GM12878 (cell line): ENCODE measurements around the gene NFATC1. TPM values are rescaled to one million over a fixed set of nuclear protein-coding genes. Genes with fewer than 3 reads are reported as not detected.

Source experiments
- ATAC-seq: fragments of 200-7000 bp; cut with Tn5 transposase; 3 replicates; pipeline ENCODE4 v1.9.1; 2020; ENCODE audit warnings: mild to moderate bottlenecking, moderate library complexity
- BruUV-seq: library from RNA; stranded (reverse); fragments of 400-500 nt; replicated peaks from 2 replicates; lab custom pipeline; 2021; lab: Mats Ljungman, UMichigan
- CTCF ChIA-PET: fragments of 300-600 bp; sonication (Branson Sonifier 250); formaldehyde crosslinking; extraction: SDS; loops from one replicate; lab custom pipeline; 2021; ENCODE audit warnings: inconsistent platforms; lab: Yijun Ruan, JAX
- POLR2A ChIA-PET: fragments of 350-600 bp; formaldehyde crosslinking; extraction: SDS; loops from one replicate; lab custom pipeline; 2021; ENCODE audit warnings: inconsistent platforms; lab: Charles Lee
- RAD21 ChIA-PET: fragments of 300-600 bp; sonication (Branson Sonifier 250); formaldehyde crosslinking; loops from one replicate; lab custom pipeline; 2023; ENCODE audit warnings: antibody characterized with exemption; ENCODE audit not compliant: unreplicated experiment; lab: Charles Lee
- SMC1A ChIA-PET: fragments of 300-600 bp; sonication (Branson Sonifier 250); formaldehyde crosslinking; loops from one replicate; lab custom pipeline; 2023; ENCODE audit not compliant: unreplicated experiment, uncharacterized antibody; lab: Charles Lee
- DNase-seq: peaks from one replicate; pipeline ENCODE4 v3.0.0-alpha.2; 2011; ENCODE audit warnings: low read depth, low spot score
- FAIRE-seq: peaks from 3 replicates; lab custom pipeline; 2011; peaks lifted over from hg19 to GRCh38; lab: Jason Lieb, UNC
- H2AFZ ChIP-seq: 2 replicates; pipeline ENCODE4 v1.6.0; 2011; ENCODE audit warnings: low read depth, low read length, control low read depth; ENCODE audit not compliant: control insufficient read depth
- H3K27ac ChIP-seq: 2 replicates; pipeline ENCODE4 v1.5.1; 2011; ENCODE audit warnings: control low read depth; ENCODE audit not compliant: control insufficient read depth, insufficient read depth
- H3K27me3 ChIP-seq, 2 experiments: replicated peaks in 1 of 2; 2 replicates each; pipeline versions ENCODE4 v1.6.0 to v1.6.1; 2011; ENCODE audit warnings: low read length in 1 of 2; ENCODE audit not compliant: control insufficient read depth in 2 of 2, insufficient read depth in 2 of 2
- H3K36me3 ChIP-seq, 2 experiments: 2 replicates each; pipeline ENCODE4 v1.5.1; 2011; ENCODE audit warnings: low read length in 1 of 2; ENCODE audit not compliant: control insufficient read depth in 2 of 2, insufficient read depth in 2 of 2
- H3K4me1 ChIP-seq: 2 replicates; pipeline ENCODE4 v1.6.1; 2011; ENCODE audit warnings: mild to moderate bottlenecking, low read length, moderate library complexity, mixed read lengths; ENCODE audit not compliant: control insufficient read depth, insufficient read depth
- H3K4me2 ChIP-seq: 2 replicates; pipeline ENCODE4 v1.6.0; 2011; ENCODE audit warnings: control low read depth; ENCODE audit not compliant: control insufficient read depth, insufficient read depth
- H3K4me3 ChIP-seq: fragments of 200-600 bp; sonication (generic); 2 replicates; pipeline ENCODE4 v1.5.1; 2016
- H3K79me2 ChIP-seq: 2 replicates; pipeline ENCODE4 v1.6.0; 2011; ENCODE audit warnings: low read length; ENCODE audit not compliant: control insufficient read depth, insufficient read depth
- H3K9ac ChIP-seq: 2 replicates; pipeline ENCODE4 v1.8.0; 2011; ENCODE audit warnings: low read length, control low read depth, mixed read lengths; ENCODE audit not compliant: control insufficient read depth, insufficient read depth
- H3K9me3 ChIP-seq: replicated peaks from 3 replicates; pipeline ENCODE4 v1.5.1; 2011; ENCODE audit warnings: mild to moderate bottlenecking, low read length; ENCODE audit not compliant: control insufficient read depth, insufficient read depth
- H4K20me1 ChIP-seq: 2 replicates; pipeline ENCODE4 v1.6.0; 2011; ENCODE audit not compliant: control insufficient read depth, insufficient read depth
- BACH1 ChIP-seq: fragments of 450-650 bp; IDR thresholded peaks from 2 replicates; pipeline ENCODE4 v1.6.1; 2017; ENCODE audit warnings: mild to moderate bottlenecking, borderline replicate concordance
- BRCA1 ChIP-seq: IDR thresholded peaks from 2 replicates; pipeline ENCODE4 v1.6.1; 2011; ENCODE audit warnings: low read depth, low read length, improper control_type of control experiment
- EGR1 ChIP-seq, 2 experiments: IDR thresholded peaks; 1 replicate in 1 of 2; 2 replicates in 1 of 2; pipeline ENCODE4 v1.6.1; 2011 to 2012; ENCODE audit warnings: low read depth in 2 of 2, low read length in 2 of 2, borderline replicate concordance in 1 of 2, mild to moderate bottlenecking in 1 of 2, moderate library complexity in 1 of 2
- ETV6 ChIP-seq, 2 experiments: fragments of 450-650 bp in 1 of 2; IDR thresholded peaks in 1 of 2; conservative IDR thresholded peaks in 1 of 2; 2 replicates each; pipeline ENCODE4 v1.6.1; 2014; ENCODE audit warnings: antibody characterized with exemption in 1 of 2, borderline replicate concordance in 1 of 2, low read depth in 1 of 2, mild to moderate bottlenecking in 1 of 2, moderate library complexity in 1 of 2
- KLF5 ChIP-seq: fragments of 450-650 bp; IDR thresholded peaks from 2 replicates; pipeline ENCODE4 v1.6.1; 2014; ENCODE audit warnings: mild to moderate bottlenecking; ENCODE audit not compliant: partially characterized antibody
- NFXL1 ChIP-seq: fragments of 450-650 bp; IDR thresholded peaks from 2 replicates; pipeline ENCODE4 v1.6.1; 2017; ENCODE audit warnings: antibody characterized with exemption, mild to moderate bottlenecking, borderline replicate concordance
- NR2C2 ChIP-seq: IDR thresholded peaks from 2 replicates; pipeline ENCODE4 v1.6.1; 2011; ENCODE audit warnings: borderline replicate concordance, low read depth; ENCODE audit not compliant: control insufficient read depth, insufficient read length
- RCOR1 ChIP-seq: conservative IDR thresholded peaks from 2 replicates; pipeline ENCODE4 v1.6.1; 2012; ENCODE audit warnings: low read depth, low read length, improper control_type of control experiment
- SREBF1 ChIP-seq: IDR thresholded peaks from 2 replicates; pipeline ENCODE4 v1.6.1; 2012; ENCODE audit warnings: mild to moderate bottlenecking, low read length
- SRF ChIP-seq, 2 experiments: IDR thresholded peaks; 2 replicates each; pipeline ENCODE4 v1.6.1; 2011; ENCODE audit warnings: low read depth in 2 of 2, low read length in 2 of 2, mild to moderate bottlenecking in 1 of 2, moderate library complexity in 1 of 2
- ZNF217 ChIP-seq: fragments of 450-650 bp; IDR thresholded peaks from 2 replicates; pipeline ENCODE4 v1.6.1; 2017; ENCODE audit warnings: antibody characterized with exemption, mild to moderate bottlenecking
- ZNF24 ChIP-seq: fragments of 450-650 bp; IDR thresholded peaks from 2 replicates; pipeline ENCODE4 v1.6.1; 2017; ENCODE audit warnings: antibody characterized with exemption, mild to moderate bottlenecking
- ZNF274 ChIP-seq: IDR thresholded peaks from one replicate; pipeline ENCODE4 v1.8.0; 2011; ENCODE audit not compliant: insufficient read length, insufficient read depth
- ZNF384 ChIP-seq: IDR thresholded peaks from 2 replicates; pipeline ENCODE4 v1.6.1; 2012; ENCODE audit warnings: low read depth, mild to moderate bottlenecking, low read length, improper control_type of control experiment, borderline replicate concordance
- WGBS: methylation state at CpG from one replicate; pipeline ENCODE4 v1.1.6; 2016; ENCODE audit warnings: low lambda C conversion rate; ENCODE audit not compliant: insufficient replicate concordance, insufficient coverage; ENCODE audit errors: missing lambda C conversion rate; 5-methylcytosine and 5-hydroxymethylcytosine counted together
- in situ Hi-C: fragments of 300-500 bp; cut with MboI; formaldehyde crosslinking; loops from 9 replicates; pipeline ENCODE4 v1.14.3; 2018; ENCODE audit warnings: mixed read lengths
- intact Hi-C: fragments of 100-400 bp; cut with micrococcal nuclease; formaldehyde crosslinking; loops from one replicate; pipeline ENCODE4 v1.14.2; 2022; ENCODE audit not compliant: unreplicated experiment
- polyA plus RNA-seq, 11 experiments: library from polyadenylated mRNA; depleted of rRNA in 4 of 11; unstranded in 6 of 11; stranded (reverse) in 5 of 11; fragments of >200 nt; fragmentation: Nextera tagmentation in 4 of 11; fragmentation: Illumina TruSeq in 1 of 11; extraction: Ambion mirVana in 4 of 11; extraction: Trizol in 1 of 11; gene quantifications; 1 replicate in 1 of 11; 2 replicates in 10 of 11; pipeline versions ENCODE4 v1.2.1 to v1.2.3, GENCODE V29; 2011 to 2016; ENCODE audit warnings: inconsistent platforms in 2 of 11, missing spikeins in 2 of 11, low read depth in 1 of 11
- small RNA-seq: library from RNA; depleted of rRNA; stranded (forward); fragments of <200 nt; gene quantifications from one replicate; pipeline ENCODE3, GENCODE V24; 2014
- total RNA-seq, 4 experiments: library from RNA; depleted of rRNA in 3 of 4; stranded (reverse); fragments of >200 nt in 3 of 4; fragmentation: Illumina TruSeq in 1 of 4; extraction: Trizol in 1 of 4; gene quantifications; 2 replicates each; pipeline versions ENCODE4 v1.2.1 to v1.2.3, GENCODE V29; 2013 to 2021

Gene NFATC1
- total and polyA plus RNA-seq, 10 of the 15 experiments (the other 5 are each of a cell fraction or from before 2014, with no cell fraction given): 0.84 to 20.8 (median 5.1) TPM

DNA sequence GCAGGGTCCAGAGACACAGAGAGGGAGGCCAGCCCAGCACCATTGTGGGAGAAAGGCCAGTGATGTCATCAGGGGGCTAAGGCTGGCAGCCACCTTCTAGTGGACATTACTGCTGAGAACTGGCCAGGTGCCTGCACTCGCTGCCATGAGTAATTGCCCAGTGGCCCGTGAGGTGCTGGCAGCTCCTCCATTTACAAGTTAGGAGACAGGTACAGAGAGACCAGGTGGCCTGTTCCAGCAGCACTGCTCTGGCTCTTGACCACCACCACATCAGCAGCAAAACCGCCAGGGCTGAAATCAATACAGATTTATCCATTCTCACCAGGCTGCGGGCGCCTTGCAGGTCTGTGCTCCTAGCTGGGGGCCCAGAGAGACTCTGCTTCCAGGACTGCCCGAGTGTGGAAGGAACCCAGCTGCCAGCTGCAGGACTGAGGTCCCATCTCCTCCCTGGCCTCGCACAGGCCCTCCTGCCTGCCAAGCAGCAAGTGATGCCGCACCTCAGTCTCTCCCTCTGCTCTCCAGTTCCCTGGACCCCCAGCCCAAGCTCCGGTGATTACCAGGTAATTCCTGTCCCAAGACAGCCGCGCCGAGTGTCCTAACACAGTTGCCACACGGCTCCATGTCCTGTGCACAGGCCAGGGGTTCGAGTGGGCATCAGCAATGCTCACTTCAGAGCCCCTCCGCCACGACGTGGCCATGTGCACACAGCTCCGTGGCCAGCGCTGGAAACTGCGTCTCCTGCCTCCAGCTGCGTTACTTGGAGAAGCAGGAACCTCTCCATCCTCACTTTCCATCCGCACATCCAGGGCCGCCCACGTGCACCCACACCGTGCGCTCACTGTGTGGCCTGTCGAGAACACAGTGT is 182.9 kb downstream of the NFATC1 start:
- no peaks in the 10 kb centered on the region for H3K27me3 ChIP-seq
- no peaks in the 10 kb centered on the region for H4K20me1 ChIP-seq
- no peak overlapping the region for H3K27ac ChIP-seq
- ChIA-PET POLR2A (no interaction called here), SMC1A (no interaction called here)
- no peak overlapping the region for H3K4me3 ChIP-seq
- BruUV-seq: no TSS peak
- no peak overlapping the region for H2AFZ ChIP-seq
- intact Hi-C loops: no loop called here
- TF ChIP-seq ZNF274 (no peak), BACH1 (no peak), NR2C2 (no peak), ZNF384 (no peak), ZNF24 (no peak), SRF (IDR thresholded peaks at IDR 0.05; ENCODE audit: low read depth in 2 of 2, low read length in 2 of 2) (no peak), RCOR1 (no peak), ETV6 (conservative IDR thresholded peaks at IDR 0.05 in 1 of 2, IDR thresholded peaks at IDR 0.05 in 1 of 2; ENCODE audit: borderline replicate concordance in 1 of 2, low read depth in 1 of 2) (no peak), KLF5 (no peak), SREBF1 (no peak), EGR1 (IDR thresholded peaks at IDR 0.05; ENCODE audit: borderline replicate concordance in 1 of 2, low read depth in 2 of 2, low read length in 2 of 2) (no peak), BRCA1 (no peak), NFXL1 (no peak), ZNF217 (no peak)
- TF ChIP-seq, all 136 proteins: peak for 0
- H3K79me2 ChIP-seq: no peaks in the 10 kb centered on the region
- CTCF ChIA-PET: no interaction called here
- in situ Hi-C loops: no loop called here
- H3K4me1 ChIP-seq: no peaks in the 10 kb centered on the region
- FAIRE-seq: no peak
- no peaks in the 10 kb centered on the region; the same call in 2 of the 3 replicates for H3K9me3 ChIP-seq
- H3K9ac ChIP-seq: no peak overlapping the region
- no peak for DNase-seq
- ATAC-seq: no peak
- H3K36me3 ChIP-seq: no peaks in the 10 kb centered on the region
- no peak overlapping the region for H3K4me2 ChIP-seq
- RAD21 ChIA-PET: no interaction called here
- 64% methylated on average over 27 of the region's 27 CpGs for WGBS

Small RNA genes within 50 kb of the gene (small RNA-seq; reads per million reads assigned to genes)
- gene AC018445.2: not detected
